Sigmoid colon (tissue), 7 donors: Measurements from ENCODE around the gene LONP2. TPM values are rescaled to one million over a fixed set of nuclear protein-coding genes. Genes with fewer than 3 reads are reported as not detected.

Source experiments
- DNase-seq: peaks from one replicate; pipeline ENCODE4 v3.0.0-alpha.2; 2019
- H3K27ac ChIP-seq, 4 donors: fragments of 200-600 bp; sonication (generic); one replicate each; pipeline ENCODE4 v1.5.1; 2016 to 2019; ENCODE audit warnings: mild to moderate bottlenecking in 1 of 4
- H3K27me3 ChIP-seq, 3 donors: fragments of 200-600 bp; sonication (generic); one replicate each; pipeline ENCODE4 v1.5.1; 2019; ENCODE audit warnings: mild to moderate bottlenecking in 1 of 3
- H3K36me3 ChIP-seq, 4 donors: fragments of 200-600 bp; sonication (generic); one replicate each; pipeline ENCODE4 v1.5.1; 2016 to 2019
- H3K4me1 ChIP-seq, 4 donors: fragments of 200-600 bp; sonication (generic); one replicate each; pipeline ENCODE4 v1.5.1; 2017 to 2019
- H3K4me3 ChIP-seq, 4 donors: fragments of 200-600 bp; sonication (generic); one replicate each; pipeline ENCODE4 v1.5.1; 2017 to 2019; ENCODE audit warnings: mild to moderate bottlenecking in 2 of 4, moderate library complexity in 1 of 4
- H3K9me3 ChIP-seq, 4 donors: fragments of 200-600 bp in 3 of 4; sonication (generic) in 3 of 4; one replicate each; pipeline versions ENCODE4 v1.5.1 to v1.6.1; 2013 to 2019
- CTCF ChIP-seq, 4 experiments: fragments of 450-650 bp in 3 of 4; fragments of 200-600 bp in 1 of 4; IDR thresholded peaks; one replicate each; pipeline ENCODE4 v1.5.1; 2016 to 2019; ENCODE audit warnings: antibody characterized with exemption in 4 of 4, mild to moderate bottlenecking in 3 of 4, moderate library complexity in 2 of 4
- EP300 ChIP-seq, 4 donors: sonication (generic); formaldehyde crosslinking; IDR thresholded peaks; one replicate each; pipeline ENCODE4 v1.6.1; 2017; ENCODE audit warnings: antibody characterized with exemption in 4 of 4
- POLR2A ChIP-seq, 2 donors: fragments of 450-650 bp; IDR thresholded peaks; one replicate each; pipeline ENCODE4 v1.6.1; 2016; ENCODE audit warnings: antibody characterized with exemption in 2 of 2, mild to moderate bottlenecking in 2 of 2, moderate library complexity in 2 of 2
- POLR2AphosphoS5 ChIP-seq, 4 donors: sonication (generic); formaldehyde crosslinking; IDR thresholded peaks; one replicate each; pipeline ENCODE4 v1.6.1; 2017; ENCODE audit warnings: antibody characterized with exemption in 4 of 4
- WGBS, 2 donors: extraction: QIAGEN DNeasy Blood & Tissue Kit; methylation state at CpG; one replicate each; pipeline ENCODE4 v1.1.7; 2013; 5-methylcytosine and 5-hydroxymethylcytosine counted together
- intact Hi-C: fragments of 100-400 bp; cut with DNase I; formaldehyde crosslinking; loops from one replicate; pipeline ENCODE4 v1.15.1; 2023
- polyA plus RNA-seq, 3 donors: library from polyadenylated mRNA; stranded (reverse); fragments of 200-250 nt; gene quantifications; one replicate each; pipeline ENCODE4 v1.2.3, GENCODE V29; 2013
- total RNA-seq, 4 donors: library from RNA; depleted of rRNA; stranded (reverse); fragments of >200 nt; gene quantifications; one replicate each; pipeline ENCODE4 v1.1.0, GENCODE V29; 2016
- donor health status: healthy with polysubstance abuse.
- donor health status: Bipolar disorder and iron deficiency.
- donor health status: healthy.

LONP2 gene
- total and polyA plus RNA-seq, 7 donors: 14.4 to 60.3 (median 42.3) TPM

- intact Hi-C loops: no loop called here
- WGBS, 2 donors: 81 to 86% methylated on average over 4 of the region's 4 CpGs
- TF ChIP-seq EP300 (IDR thresholded peaks at IDR 0.05) (no peak), CTCF (IDR thresholded peaks at IDR 0.05) (no peak), POLR2AphosphoS5 (IDR thresholded peaks at IDR 0.05) (no peak), POLR2A (IDR thresholded peaks at IDR 0.05) (no peak)
- Histone ChIP-seq H3K4me1 (no peaks in the 10 kb centered on the region), H3K9me3 (peaks cover 0 to 6% (median 0%) of the 10 kb centered on the region in 4 donors), H3K27ac (no peak overlapping the region), H3K27me3 (no peaks in the 10 kb centered on the region), H3K36me3 (peaks cover 0 to 77% (median 9%) of the 10 kb centered on the region in 4 donors), H3K4me3 (no peak overlapping the region)
- no peak for DNase-seq
Observed at GRCh38 chr16:48291754-48292153, 47.7 kb downstream of the LONP2 start.

DNA sequence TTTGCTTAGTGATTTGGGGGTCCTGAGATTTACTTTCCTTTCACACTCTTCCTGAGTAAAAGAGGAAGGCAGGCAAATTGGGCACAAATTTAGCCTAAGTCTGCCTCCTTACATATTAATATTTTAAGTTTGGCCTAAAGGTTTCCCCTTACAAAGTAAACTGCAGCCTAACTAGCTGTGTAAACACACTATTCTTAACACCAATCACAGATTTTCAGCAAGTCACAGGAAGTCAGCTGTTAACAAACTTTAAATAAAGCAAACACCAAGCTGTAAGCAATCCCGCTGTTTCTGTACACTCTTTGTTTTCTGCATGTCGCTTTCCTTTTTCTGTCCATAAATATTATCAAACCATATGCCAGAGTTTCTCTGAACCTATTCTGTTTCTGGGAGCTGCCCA, 48.4 kb downstream of the LONP2 start:
- H3K4me1 ChIP-seq: no peaks in the 10 kb centered on the region
- intact Hi-C loops: no loop called here
- H3K4me3 ChIP-seq: no peak overlapping the region
- WGBS, 2 donors: 81% methylated on average over 2 of the region's 2 CpGs
- peaks cover 0 to 77% (median 10%) of the 10 kb centered on the region in 4 donors for H3K36me3 ChIP-seq
- H3K9me3 ChIP-seq: peaks cover 0 to under 1% (median 0%) of the 10 kb centered on the region in 4 donors
- no peak overlapping the region for H3K27ac ChIP-seq
- no peaks in the 10 kb centered on the region for H3K27me3 ChIP-seq
- no peak for DNase-seq
- TF ChIP-seq CTCF (IDR thresholded peaks at IDR 0.05) (no peak), EP300 (IDR thresholded peaks at IDR 0.05) (no peak), POLR2A (IDR thresholded peaks at IDR 0.05) (no peak), POLR2AphosphoS5 (IDR thresholded peaks at IDR 0.05) (no peak)

GRCh38 chr16:48294724-48295123, 50.6 kb downstream of the LONP2 start:
- no peak for DNase-seq
- H3K27ac ChIP-seq: no peak overlapping the region
- 73 to 87% methylated on average over 1 of the region's 1 CpG for WGBS, 2 donors
- TF ChIP-seq EP300 (IDR thresholded peaks at IDR 0.05) (no peak), POLR2AphosphoS5 (IDR thresholded peaks at IDR 0.05) (no peak), CTCF (IDR thresholded peaks at IDR 0.05) (no peak), POLR2A (IDR thresholded peaks at IDR 0.05) (no peak)
- H3K9me3 ChIP-seq: no peaks in the 10 kb centered on the region
- H3K4me1 ChIP-seq: no peaks in the 10 kb centered on the region
- H3K27me3 ChIP-seq: no peaks in the 10 kb centered on the region
- intact Hi-C loops: no loop called here
- H3K4me3 ChIP-seq: no peak overlapping the region
- peaks cover under 1 to 77% (median 15%) of the 10 kb centered on the region in 4 donors for H3K36me3 ChIP-seq

DNA sequence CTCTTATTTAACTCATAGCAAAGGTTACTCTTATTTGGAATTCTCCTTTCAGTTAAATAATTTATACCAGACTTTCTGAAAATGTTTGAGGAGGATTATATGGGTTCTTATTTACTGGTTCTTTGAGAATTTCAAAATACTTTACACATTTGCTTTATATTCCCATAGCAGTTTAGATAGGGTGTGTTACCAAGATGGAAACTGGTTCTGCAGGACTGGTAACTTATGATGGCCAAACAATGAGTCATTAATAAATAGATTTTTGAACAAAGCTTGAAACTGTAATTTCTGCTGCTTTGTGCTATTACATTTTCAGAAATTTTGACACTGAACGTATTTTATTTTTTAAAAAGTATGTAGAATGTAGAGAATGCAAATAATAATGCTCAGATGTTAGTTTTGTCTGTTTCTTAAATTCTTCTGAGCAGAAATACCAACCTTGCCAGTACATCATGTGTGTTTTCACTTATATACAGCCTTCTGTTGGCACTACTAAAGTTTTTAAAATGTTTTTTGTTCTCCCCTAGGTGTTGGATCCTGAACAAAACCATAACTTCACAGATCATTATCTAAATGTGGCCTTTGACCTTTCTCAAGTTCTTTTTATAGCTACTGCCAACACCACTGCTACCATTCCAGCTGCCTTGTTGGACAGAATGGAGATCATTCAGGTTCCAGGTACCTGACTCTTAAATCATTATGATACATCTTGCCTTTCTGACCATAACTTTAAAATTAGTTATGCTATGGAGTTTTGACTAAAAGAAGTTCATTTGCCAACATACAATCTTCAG, 51.6 kb downstream of the LONP2 start:
- Histone ChIP-seq H3K4me3 (no peak overlapping the region), H3K36me3 (peaks cover 8 to 79% (median 18%) of the 10 kb centered on the region in 4 donors), H3K27me3 (no peaks in the 10 kb centered on the region), H3K27ac (no peak overlapping the region), H3K9me3 (no peaks in the 10 kb centered on the region), H3K4me1 (no peaks in the 10 kb centered on the region)
- no peak for TF ChIP-seq POLR2A (IDR thresholded peaks at IDR 0.05)
- TF ChIP-seq CTCF (IDR thresholded peaks at IDR 0.05): no peak
- no peak for TF ChIP-seq EP300 (IDR thresholded peaks at IDR 0.05)
- no peak for TF ChIP-seq POLR2AphosphoS5 (IDR thresholded peaks at IDR 0.05)
- DNase-seq: no peak
- intact Hi-C loops: no loop called here
- 92 to 97% methylated on average over 1 of the region's 1 CpG for WGBS, 2 donors
